ENCODE results near the gene NPRL2. TPM values are rescaled to one million over a fixed set of nuclear protein-coding genes. Genes with fewer than 3 reads are reported as not detected.

NPRL2 gene
- total RNA-seq (2021), result 20.6 to 26.6 TPM (median 23.9 TPM) in 3 replicates
- Bru-seq, nascent RNA, result percentile 72 among the genes with signal in this experiment
- long read RNA-seq, experiment 1, transcript NPRL2-201 (11 exons, 1,700 nt), result major isoform, 39 of 76 reads
- long read RNA-seq, experiment 1, partial matches to known transcripts, result 3 of 76 reads
- long read RNA-seq, experiment 1, other reads (novel, unspliced or antisense), result 34 of 76 reads
- long read RNA-seq, experiment 2, transcript NPRL2-201 (11 exons, 1,700 nt), result major isoform, 16 of 31 reads
- long read RNA-seq, experiment 2, partial matches to known transcripts, result 7 of 31 reads
- long read RNA-seq, experiment 2, other reads (novel, unspliced or antisense), result 8 of 31 reads
- long read RNA-seq, experiment 3, transcript NPRL2-201 (11 exons, 1,700 nt), result major isoform, 16 of 27 reads
- long read RNA-seq, experiment 3, partial matches to known transcripts, result 0 of 27 reads
- long read RNA-seq, experiment 3, other reads (novel, unspliced or antisense), result 11 of 27 reads

DNA sequence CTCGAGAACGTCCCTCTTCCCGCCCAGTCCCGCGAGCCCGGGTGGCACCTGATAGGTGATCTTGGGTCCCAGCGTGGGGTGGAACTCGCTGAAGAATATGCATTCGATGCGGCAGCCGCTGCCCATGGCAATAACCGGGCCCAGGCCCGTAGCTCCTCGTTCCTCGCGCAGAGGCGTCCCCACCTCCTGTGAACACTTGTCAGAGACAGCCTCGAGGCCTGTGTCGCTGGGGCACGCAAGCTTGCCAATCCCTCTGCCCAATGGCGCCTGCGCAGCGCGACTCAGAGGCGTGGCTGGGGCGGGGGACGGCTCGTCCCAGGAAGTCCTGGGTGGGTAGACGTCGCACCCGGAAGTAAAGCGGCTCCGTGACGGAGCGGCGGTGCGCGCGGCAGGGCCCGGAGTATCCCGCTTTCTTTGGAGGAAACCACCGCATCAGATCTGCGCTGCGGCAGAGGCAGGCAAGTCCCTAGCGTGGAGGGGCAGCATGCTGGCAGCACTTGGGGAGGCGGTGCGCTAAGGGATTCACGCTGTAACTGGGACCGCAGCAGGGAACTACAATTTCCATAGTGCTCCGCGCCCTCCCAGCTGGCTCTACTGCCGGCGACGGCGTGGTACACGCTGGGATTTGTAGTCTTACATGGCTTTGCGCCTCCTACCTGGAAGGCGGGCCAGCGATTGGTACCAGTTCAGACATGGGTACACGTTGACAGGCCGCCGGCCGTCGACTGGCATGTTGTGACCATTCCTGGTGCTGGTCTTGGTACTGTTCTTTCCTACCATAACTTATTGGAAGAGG, at the start of gene NPRL2, which contains the start of gene CYB561D2:
Gene NPRL2, minus strand, starts transcription at position 249 of the 796 bp plus-strand sequence. Its CDS starts 123 bp downstream, at position 126.
Gene CYB561D2, plus strand, starts transcription at position 336 of the 796 bp plus-strand sequence. CDS start 572 bp downstream, outside the sequence.
- peak; percentile 87 for ATAC-seq
- peak within 1 kb of the TSS; percentile 93 for H3K27ac Mint-ChIP-seq
- H3K4me1 Mint-ChIP-seq, result peaks cover 18% of the 10 kb centered on the region
- peaks cover 18% of the 10 kb centered on the region for H3K36me3 Mint-ChIP-seq
- ChIA-PET CTCF (interaction anchor here (0.7 to 4.2 kb wide), 18 partner anchors 10 to 261 kb away, joined by 3 to 18 read pairs (median 4); partner anchors contain the start of genes C3orf18, CACNA2D2, CISH and HYAL2), POLR2A (interaction anchor here (1.2 to 1.5 kb wide), 3 partner anchors 14 to 218 kb away, joined by 3 to 9 read pairs (median 3); partner anchors contain the start of genes HEMK1, HYAL3 and NAA80)
- H3K27me3 Mint-ChIP-seq (ENCODE audit: low read depth), result peaks cover 10% of the 10 kb centered on the region
- peak; percentile 90 for DNase-seq (ENCODE audit: low spot score)
- H3K9me3 Mint-ChIP-seq, result no peaks in the 10 kb centered on the region
- peak within 1 kb of the TSS; percentile 95 for H3K4me3 Mint-ChIP-seq
- 0 out of 2 replicates have a peak, but pooled peaks have one; percentile 28 for TF ChIP-seq CBFB (CRISPR knock-in tag; IDR thresholded peaks at IDR 0.05; ENCODE audit: low read depth)
- TF ChIP-seq ZNF121 (CRISPR knock-in tag; IDR thresholded peaks at IDR 0.05), result no peak; the same call in 1 of the 2 replicates
- TF ChIP-seq TEAD4 (CRISPR knock-in tag; IDR thresholded peaks at IDR 0.05), result 0 out of 2 replicates have a peak, but pooled peaks have one; percentile 60
- no peak for TF ChIP-seq GRHL2 (CRISPR knock-in tag; IDR thresholded peaks at IDR 0.05; ENCODE audit: insufficient replicate concordance, severe bottlenecking)
- peak; percentile 96 for TF ChIP-seq IRF1 (CRISPR knock-in tag; IDR thresholded peaks at IDR 0.05)
- TF ChIP-seq NFE2L1 (CRISPR knock-in tag; IDR thresholded peaks at IDR 0.05), result peak; percentile 88; the same call in 1 of the 2 replicates
- TF ChIP-seq, protein P1, sequence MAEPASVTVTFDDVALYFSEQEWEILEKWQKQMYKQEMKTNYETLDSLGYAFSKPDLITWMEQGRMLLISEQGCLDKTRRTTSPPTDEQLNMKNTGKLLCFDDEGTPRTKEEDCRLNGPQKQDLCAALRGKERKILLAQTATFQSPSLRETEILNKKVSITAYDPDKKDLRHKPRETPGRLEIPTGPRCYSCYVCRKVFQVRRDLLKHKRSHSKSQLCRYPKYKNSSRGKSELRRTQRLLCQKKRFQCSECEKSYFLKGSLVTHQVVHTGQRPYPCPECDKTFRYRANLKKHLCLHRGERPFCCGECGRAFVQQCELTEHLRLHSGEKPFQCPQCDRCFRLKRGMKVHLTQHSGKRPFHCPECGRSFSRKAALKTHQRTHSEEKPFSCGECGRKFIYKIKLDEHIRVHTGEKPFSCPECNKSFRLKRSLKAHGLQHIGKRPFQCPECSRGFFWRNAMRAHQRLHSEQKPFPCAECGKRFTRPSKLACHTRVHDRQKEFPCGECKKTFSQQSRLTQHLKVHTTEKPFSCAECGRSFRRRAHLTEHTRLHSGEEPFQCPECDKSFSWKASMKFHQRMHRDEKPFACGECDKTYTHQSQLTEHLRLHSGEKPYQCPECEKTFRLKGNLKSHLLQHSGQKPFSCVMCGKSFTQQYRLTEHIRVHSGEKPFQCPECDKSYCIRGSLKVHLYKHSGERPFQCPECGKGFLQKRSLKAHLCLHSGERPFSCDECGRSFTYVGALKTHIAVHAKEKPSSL (CRISPR knock-in tag; conservative IDR thresholded peaks at IDR 0.05), result no peak
- peak; percentile 80; the same call in 1 of the 2 replicates for TF ChIP-seq NR1H2 (CRISPR knock-in tag; IDR thresholded peaks at IDR 0.05)
- TF ChIP-seq, protein P2, sequence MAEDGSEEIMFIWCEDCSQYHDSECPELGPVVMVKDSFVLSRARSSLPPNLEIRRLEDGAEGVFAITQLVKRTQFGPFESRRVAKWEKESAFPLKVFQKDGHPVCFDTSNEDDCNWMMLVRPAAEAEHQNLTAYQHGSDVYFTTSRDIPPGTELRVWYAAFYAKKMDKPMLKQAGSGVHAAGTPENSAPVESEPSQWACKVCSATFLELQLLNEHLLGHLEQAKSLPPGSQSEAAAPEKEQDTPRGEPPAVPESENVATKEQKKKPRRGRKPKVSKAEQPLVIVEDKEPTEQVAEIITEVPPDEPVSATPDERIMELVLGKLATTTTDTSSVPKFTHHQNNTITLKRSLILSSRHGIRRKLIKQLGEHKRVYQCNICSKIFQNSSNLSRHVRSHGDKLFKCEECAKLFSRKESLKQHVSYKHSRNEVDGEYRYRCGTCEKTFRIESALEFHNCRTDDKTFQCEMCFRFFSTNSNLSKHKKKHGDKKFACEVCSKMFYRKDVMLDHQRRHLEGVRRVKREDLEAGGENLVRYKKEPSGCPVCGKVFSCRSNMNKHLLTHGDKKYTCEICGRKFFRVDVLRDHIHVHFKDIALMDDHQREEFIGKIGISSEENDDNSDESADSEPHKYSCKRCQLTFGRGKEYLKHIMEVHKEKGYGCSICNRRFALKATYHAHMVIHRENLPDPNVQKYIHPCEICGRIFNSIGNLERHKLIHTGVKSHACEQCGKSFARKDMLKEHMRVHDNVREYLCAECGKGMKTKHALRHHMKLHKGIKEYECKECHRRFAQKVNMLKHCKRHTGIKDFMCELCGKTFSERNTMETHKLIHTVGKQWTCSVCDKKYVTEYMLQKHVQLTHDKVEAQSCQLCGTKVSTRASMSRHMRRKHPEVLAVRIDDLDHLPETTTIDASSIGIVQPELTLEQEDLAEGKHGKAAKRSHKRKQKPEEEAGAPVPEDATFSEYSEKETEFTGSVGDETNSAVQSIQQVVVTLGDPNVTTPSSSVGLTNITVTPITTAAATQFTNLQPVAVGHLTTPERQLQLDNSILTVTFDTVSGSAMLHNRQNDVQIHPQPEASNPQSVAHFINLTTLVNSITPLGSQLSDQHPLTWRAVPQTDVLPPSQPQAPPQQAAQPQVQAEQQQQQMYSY (CRISPR knock-in tag; IDR thresholded peaks at IDR 0.05), result peak; percentile 60
- TF ChIP-seq JUN (CRISPR knock-in tag; IDR thresholded peaks at IDR 0.05), result peak; percentile 95
- no peak for TF ChIP-seq HMGA2 (CRISPR knock-in tag; IDR thresholded peaks at IDR 0.05)
- TF ChIP-seq PRRX2 (CRISPR knock-in tag; IDR thresholded peaks at IDR 0.05), result no peak
- TF ChIP-seq GTF2I (CRISPR knock-in tag; conservative IDR thresholded peaks at IDR 0.05), result no peak
- TF ChIP-seq, protein P3, sequence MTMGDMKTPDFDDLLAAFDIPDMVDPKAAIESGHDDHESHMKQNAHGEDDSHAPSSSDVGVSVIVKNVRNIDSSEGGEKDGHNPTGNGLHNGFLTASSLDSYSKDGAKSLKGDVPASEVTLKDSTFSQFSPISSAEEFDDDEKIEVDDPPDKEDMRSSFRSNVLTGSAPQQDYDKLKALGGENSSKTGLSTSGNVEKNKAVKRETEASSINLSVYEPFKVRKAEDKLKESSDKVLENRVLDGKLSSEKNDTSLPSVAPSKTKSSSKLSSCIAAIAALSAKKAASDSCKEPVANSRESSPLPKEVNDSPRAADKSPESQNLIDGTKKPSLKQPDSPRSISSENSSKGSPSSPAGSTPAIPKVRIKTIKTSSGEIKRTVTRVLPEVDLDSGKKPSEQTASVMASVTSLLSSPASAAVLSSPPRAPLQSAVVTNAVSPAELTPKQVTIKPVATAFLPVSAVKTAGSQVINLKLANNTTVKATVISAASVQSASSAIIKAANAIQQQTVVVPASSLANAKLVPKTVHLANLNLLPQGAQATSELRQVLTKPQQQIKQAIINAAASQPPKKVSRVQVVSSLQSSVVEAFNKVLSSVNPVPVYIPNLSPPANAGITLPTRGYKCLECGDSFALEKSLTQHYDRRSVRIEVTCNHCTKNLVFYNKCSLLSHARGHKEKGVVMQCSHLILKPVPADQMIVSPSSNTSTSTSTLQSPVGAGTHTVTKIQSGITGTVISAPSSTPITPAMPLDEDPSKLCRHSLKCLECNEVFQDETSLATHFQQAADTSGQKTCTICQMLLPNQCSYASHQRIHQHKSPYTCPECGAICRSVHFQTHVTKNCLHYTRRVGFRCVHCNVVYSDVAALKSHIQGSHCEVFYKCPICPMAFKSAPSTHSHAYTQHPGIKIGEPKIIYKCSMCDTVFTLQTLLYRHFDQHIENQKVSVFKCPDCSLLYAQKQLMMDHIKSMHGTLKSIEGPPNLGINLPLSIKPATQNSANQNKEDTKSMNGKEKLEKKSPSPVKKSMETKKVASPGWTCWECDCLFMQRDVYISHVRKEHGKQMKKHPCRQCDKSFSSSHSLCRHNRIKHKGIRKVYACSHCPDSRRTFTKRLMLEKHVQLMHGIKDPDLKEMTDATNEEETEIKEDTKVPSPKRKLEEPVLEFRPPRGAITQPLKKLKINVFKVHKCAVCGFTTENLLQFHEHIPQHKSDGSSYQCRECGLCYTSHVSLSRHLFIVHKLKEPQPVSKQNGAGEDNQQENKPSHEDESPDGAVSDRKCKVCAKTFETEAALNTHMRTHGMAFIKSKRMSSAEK (CRISPR knock-in tag; IDR thresholded peaks at IDR 0.05; ENCODE audit: borderline replicate concordance), result no peak
- no peak for TF ChIP-seq ZNF219 (CRISPR knock-in tag; IDR thresholded peaks at IDR 0.05; ENCODE audit: borderline replicate concordance)
- TF ChIP-seq ZBTB21 (CRISPR knock-in tag; IDR thresholded peaks at IDR 0.05; ENCODE audit: borderline replicate concordance), result 0 out of 2 replicates have a peak, but pooled peaks have one; percentile 64
- TF ChIP-seq, protein P4, sequence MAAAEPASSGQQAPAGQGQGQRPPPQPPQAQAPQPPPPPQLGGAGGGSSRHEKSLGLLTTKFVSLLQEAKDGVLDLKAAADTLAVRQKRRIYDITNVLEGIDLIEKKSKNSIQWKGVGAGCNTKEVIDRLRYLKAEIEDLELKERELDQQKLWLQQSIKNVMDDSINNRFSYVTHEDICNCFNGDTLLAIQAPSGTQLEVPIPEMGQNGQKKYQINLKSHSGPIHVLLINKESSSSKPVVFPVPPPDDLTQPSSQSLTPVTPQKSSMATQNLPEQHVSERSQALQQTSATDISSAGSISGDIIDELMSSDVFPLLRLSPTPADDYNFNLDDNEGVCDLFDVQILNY (CRISPR knock-in tag; IDR thresholded peaks at IDR 0.05), result no peak
- no peak for TF ChIP-seq E2F4 (CRISPR knock-in tag; IDR thresholded peaks at IDR 0.05; ENCODE audit: borderline replicate concordance, low read depth)
- peak; percentile 76 for TF ChIP-seq SP1 (CRISPR knock-in tag; conservative IDR thresholded peaks at IDR 0.05)

All from WTC11 (cell line).